Glomerular visceral epithelial cell (primary cell): ENCODE results near the gene CLDN1.
"Not testable (repeated sequence)": the region's sequence is repeated elsewhere in the genome, so short reads cannot be mapped to it uniquely, and the experiment has no call there.

Source experiments
- DNase-seq: peaks from one replicate; pipeline ENCODE4 v3.0.0-alpha.2; 2016; ENCODE audit errors: extremely low spot score

The CLDN1 gene

DNA sequence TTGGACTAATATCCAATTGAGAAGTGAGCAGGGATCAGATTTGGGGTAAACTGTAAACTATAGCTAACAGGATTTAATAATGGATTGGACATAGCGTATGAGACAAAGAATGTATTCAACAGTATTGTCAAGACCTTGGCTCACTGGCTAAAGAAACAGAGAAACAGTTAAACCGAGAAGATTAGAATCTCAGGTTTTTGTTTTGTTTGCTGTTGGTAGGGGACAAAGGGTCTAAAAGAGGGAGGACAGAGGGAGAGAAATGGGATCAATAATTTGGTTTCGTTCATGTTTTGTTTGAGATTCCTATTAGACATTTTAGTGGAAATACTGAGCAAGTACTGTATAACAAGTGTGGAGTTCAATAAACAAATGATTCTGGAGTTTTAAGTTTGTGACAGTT lies 28.6 kb downstream of the CLDN1 start:
- DNase-seq: no peak

DNA sequence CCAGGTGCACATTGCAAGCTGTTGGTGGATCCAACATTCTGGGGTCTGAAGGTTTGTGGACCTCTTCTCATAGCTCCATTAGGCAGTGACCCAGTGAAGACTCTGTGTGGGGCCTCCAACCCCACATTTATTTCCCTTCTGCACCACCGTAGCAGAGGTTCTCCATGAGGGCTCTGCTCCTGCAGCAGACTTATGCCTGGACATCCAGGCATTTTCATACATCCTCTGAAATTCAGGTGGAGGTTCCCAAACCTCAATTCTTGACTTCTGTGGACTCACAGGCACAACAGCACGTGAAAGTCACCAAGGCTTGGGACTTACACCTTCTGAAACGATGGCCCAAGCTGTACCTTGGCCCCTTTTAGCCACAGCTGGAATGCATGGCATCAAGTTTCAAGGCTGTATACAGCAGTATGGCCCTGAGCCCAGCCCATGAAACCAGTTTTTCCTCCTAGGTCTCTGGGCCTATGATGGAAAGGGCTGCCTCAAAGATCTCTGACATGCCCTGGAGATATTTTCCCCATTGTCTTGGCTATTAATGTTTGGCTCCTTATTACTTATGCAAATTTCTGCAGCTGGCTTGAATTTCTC lies 30.2 kb downstream of the CLDN1 start:
- DNase-seq: no peak

DNA sequence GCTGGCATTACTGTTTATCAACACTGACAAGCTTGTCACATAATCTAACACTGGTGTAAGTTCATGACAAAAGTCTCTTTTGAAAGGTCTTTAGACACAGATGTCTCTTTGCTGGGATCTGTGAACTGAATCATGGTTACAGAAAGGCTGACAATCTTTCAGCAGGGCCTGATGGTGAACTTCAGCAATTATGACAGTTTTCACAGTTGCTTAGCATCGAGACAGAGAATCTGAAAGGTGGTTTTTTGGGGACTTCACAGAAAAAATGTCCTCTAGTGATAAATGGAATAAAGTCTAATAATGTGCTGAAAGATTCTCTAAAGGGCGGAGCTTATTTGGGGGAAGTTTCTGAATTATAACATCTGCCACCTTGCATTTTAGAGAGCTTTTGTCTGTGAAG lies 32.3 kb downstream of the CLDN1 start:
- no peak for DNase-seq

DNA sequence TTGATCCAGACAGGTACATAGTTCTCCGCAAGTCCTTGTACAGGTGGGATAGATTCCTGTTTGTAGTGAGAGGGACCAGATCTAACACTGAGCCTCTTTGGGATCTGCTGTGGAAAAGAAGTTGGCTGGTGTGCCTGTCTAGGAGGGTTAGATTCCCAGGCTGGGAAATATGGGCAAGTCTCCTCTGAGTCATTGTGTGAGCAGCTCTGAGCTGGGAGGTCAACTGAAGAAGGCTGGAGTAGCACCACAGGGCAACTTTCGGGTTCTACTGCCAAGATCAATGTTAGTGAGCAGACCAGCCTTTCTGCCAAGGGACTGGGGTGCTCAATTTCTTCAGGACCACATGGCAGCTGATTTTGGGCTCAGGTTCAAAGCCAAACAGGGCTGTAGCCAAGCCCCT lies 33.4 kb downstream of the CLDN1 start:
- no peak for DNase-seq

DNA sequence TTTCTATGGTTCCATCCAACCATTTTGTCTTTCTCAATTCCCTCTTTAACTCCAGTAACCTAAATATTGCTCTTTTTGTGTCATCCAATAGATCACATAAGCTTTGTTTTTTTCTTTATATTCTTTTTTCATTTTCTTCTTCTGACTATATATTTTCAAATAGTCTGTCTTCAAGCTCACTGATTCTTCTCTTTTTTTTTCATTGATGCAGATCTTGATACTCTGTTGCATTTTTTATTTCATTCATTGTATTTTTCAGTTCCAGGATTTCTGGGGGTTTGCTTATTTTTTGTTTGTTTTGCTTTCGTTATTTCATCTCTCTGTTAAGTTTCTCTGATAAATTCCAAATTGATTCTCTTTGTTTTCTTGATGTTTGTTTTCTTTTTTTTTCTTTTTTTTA lies 36.2 kb downstream of the CLDN1 start:
- DNase-seq: no peak

DNA sequence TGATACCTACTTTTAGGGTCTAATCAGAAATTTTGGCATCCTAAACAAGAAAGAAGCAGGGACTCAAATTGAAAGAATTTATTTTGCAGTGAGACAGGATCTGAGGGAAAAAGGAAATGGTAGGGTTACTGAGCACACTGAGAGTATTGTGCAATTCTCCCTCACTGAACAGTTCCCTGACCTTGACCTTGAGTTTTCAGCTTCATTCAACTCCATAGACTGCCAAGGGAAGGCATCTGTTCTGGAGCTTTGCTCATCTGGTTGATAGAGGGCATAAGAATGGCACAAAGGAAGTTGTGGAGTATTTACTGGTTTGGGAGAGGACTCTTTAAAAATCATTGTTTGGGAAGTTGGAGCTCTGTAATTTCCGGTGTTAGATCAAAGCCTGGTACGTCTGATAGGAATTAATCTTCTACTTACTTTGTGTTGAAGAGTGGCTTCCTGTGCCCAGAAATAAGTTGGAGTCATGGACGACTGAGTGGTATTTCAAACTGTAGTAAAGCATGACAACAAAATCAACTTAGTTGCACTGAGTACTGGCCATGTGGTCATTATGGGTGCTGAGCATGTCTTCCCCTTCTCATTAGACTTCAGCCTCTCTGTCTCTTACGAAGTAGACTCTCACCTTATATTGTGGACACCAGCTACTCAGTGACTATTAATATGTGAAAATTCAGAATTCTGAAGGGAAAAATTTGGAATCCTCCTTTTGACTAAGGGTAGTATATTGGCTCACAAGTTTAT lies 40.8 kb downstream of the CLDN1 start:
- DNase-seq: no peak

DNA sequence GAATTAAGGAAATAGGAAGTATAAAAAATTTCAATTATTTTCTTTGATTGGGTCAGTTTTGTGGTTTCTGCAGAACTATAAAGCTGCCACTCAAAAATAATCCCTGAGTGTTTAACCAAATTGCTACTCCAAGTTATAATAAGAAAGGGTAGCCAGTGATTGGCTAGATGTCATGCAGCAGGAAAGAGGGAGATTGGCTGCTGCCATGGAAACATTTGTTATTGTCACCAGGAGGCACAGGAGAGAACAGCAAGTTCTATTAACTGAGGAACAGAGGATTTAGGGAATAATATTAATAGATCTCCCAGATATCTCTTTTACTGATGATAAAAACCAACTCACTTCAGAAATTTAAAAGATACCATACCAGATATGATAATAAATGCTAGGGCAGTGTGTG lies 42.6 kb downstream of the CLDN1 start:
- no peak for DNase-seq

DNA sequence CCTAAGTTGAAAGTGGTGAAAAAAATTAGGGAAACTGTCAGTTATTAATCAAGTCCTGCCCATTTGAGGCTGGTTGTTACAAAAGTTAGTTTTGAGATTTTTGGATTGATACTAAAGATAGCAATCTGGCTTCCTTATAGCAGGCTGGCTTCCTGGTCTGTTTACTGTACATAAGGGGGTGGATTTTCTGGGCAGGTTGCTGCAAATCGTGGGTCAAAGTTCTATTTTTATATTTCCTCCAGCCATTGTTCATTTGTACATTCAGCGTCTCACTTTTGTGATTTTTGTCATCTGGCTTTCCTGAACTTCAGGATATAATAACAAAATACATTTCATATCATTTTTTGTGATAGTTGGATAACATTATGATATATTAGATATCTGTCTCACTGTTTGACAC lies 49.5 kb downstream of the CLDN1 start:
- no peak for DNase-seq

DNA sequence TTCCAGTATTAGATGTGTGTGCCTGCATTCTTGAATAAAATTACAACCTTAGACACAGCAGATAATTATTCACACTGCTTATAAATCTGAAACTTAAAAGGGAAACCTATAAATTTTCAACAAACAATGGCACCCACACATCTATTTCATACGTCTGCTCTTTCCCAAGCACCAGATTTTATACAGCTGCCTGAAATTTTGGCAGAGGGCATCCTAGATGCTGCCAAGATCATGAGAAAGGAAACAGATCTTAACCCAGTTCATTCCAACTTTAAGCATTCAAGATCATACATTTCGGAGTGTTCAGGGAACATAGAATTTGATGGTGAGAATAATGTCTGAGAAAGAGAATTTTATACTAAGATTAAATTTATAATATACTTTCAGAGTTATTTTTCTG lies 53.1 kb downstream of the CLDN1 start:
- no peak for DNase-seq

DNA sequence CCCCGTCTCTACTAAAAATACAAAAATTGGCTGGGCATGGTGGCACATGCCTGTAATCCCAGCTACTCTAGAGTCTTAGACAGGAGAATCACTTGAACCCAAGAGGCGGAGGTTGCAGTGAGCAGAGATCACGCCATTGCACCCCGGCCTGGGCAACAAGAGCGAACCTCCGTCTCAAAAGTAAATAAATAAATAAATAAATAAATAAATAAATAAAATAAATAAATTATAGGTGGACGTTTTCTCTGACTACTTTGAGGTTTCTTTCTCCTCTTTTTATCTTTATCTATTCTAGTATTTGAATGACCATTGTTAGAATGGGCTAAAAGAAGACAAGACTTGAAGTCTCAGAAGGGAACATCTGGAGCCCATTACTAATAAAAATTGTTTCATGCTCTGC lies 54.8 kb downstream of the CLDN1 start:
- not testable (repeated sequence) for DNase-seq

DNA sequence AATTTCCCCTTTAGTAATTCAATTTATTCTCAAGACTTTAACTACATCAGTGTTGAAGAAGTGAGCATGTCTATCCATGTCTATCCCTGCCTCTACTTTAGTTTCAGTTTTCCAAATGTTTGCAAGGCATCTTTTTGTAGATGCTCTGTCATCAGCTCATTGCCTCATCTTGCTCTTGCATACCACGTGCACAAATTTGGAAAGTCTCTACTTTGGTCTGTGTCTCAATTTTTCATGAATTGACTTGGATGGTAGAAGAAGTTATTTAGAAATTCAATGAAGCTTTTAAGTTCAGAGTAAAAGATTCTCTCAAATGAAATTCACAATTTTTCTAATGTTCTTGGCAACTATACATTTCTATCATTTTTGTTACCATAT lies 55.3 kb downstream of the CLDN1 start:
- DNase-seq: no peak

DNA sequence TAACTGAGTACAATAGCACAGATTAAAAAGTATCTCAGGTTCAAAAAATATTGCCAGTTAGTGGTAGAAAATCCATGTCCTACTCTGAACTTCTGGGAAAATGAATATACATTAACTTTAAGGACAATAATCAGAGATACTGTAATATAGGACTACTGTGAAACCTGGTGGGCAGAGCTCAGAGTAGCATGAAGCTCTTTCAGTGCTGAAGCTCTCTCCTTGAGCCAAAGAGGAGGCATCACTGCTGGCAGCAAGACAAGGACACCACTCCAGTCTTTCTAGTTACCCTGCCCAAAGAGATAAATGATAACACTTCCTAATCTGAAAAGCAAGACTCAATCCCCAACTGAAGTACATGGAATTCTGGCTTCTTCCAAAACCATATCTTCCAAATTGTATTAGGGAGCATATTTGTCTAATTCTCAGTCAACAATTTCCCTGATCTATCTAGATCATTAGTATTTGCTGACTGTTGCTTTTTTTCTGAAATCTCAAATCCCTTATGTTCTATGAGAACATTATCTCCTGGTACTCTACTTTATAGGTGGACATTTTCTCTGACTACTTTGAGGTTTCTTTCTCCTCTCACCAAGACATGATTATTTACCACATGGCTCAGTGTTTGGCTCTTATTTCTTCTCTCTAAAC lies 55.9 kb downstream of the CLDN1 start:
- no peak for DNase-seq

DNA sequence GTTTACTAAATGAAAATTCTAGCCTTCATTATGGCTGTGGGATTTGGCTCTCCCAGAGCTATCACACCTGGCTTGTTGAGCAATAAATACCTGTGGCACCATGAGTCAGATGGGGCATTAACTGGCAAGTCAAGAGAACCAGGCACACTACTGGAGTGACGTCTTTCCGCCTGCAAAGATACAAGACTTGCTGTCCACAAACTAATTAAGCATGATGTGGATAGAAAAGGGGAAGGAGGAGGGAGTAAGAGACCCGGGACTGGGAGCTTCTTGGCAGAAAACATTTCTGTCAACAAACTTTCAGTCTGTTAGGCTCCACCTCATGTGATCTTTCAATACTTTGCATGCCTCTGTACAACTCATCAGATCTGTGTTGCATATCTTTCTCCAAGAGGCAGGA lies 56.5 kb downstream of the CLDN1 start:
- DNase-seq: peak; percentile 57

DNA sequence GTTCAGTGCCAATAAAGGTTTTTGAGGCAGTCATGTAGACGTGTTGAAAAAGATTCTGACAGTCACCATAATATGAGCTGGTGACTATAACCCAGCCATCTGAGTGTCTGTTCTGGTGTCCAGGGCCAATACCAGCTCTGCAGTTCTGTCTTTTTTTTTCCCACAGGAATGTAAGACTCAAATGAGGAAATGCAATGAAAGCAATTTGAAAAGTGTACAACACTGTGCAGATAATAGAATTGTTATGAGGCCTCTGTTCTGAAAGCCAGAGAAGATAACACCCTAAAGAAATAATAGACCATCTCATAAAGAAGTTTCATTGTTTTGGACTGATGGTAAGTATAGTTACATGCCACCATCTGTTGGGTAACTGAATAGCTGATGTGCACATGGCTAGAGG lies 57.1 kb downstream of the CLDN1 start:
- no peak for DNase-seq

DNA sequence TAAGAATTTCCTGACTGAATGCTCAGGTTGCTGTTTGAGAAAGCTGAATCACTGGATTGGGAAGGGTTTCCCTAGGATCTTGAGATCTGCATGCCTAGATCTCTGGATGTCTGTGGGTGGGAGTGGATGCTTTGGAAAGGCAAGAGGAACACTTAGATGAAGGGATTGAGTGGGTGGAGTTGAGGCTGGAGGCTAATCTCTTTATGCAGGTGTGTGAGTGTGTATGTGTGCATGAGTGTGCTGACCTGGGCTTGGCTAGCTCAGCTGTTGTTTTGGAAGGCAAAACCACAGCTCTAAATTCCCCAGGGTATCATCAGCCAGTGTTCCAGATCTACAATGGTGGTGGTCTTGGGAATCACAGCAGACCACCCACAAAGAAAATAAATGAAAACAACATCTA lies 60.5 kb downstream of the CLDN1 start:
- no peak for DNase-seq

DNA sequence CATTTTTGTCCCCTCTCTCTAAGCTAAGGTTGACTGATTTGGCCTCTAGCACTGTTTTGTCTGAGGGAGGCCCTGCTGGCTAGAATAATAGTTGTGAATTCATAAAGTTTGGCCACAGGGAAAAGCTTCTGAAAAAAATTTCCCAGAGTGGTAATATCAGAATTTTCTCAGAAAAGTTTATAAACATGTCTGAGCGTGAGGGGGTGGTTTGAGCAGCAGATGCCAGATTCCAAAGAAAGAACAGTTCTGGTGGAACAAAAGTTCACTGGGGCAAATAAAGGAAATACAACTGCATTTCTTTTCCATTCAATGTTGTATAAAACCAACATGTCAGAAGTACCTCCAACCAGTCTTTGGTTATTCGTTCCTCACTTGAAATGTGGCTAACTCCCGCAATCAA lies 61.2 kb downstream of the CLDN1 start:
- DNase-seq: no peak

DNA sequence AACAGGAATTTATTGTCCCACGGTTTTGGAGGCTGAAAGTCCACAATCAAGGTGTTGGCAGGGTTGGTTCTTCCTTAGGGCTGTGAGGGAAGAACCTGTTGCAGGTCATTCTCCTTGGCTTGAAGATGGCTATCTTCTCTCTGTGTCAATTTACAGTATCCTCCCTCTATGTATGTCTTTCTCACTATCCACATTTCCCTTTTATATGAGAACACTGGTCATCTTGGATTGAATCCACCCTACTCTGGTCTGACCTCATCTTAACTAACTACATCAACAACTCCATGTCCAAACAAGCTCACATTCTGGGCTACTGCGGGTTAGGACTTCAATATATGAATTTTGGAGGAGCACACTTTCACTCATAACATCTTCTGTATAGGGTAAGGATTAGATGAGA lies 61.9 kb downstream of the CLDN1 start:
- no peak for DNase-seq

DNA sequence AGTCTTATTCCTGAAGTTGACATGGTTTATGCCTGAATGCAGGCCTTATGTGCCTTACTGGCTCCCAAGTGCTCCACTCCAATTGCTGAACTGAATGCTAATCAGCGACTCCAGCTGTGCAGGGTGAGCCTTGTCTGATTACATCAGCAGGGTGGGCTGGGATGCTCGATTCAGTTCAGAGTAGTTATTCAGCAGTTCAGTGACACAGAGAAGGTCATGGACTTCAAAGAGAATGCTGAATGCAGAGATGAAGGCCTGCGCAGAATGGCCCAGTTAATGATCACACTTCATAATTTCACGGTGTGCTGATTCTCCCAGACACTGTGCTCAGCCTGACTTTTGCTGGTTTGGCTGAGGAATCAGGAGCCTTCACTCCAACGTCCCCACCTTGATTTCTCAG lies 63.6 kb downstream of the CLDN1 start:
- peak; percentile 79 for DNase-seq
